ENCODE results near the gene NKTR.

The NKTR gene

DNA sequence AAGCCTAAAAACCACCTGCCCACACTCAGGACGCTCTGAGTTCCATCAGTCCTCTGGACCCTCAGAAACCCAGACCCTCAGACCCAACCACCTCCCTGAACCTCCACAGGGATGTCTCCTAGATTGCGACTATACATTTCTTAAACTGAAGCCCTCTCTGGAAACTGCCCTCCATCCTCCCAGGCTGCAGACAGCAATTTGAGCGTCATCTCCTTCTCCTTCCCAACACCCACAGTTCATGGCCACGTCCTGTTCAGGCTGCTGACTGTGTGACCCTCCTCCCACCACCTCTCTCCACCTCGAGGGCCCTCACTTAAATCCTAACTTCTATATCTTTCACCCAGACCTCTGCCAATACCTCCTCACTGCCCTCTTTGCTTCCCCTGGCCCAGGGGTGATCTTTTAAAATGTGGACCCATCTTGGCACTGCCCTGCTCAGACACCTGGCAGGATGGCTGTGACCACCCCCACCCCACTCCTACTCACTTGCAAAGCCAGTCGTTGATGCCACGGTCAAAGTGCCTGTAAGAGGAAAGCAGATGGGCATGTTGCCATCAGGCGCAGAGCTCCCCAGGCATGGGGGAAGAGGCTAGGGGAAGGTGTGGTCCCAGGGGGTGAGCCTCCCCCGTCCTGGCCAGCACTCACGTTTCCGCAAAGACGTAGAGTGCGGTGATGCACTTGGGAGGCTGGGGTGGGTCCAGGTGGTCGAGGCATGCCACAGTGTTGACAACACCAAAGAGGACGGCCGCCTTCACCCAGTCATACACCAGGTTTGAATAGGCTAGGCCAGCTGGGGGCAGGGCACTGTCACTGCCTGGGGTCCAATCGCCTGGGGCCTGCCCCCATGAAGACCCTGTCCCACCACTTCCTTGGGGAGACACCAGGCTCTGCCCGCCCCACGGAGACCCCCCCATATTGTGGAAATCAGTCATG, 96.1 kb downstream of the NKTR start:
- no peak for TF ChIP-seq NFIC (IDR thresholded peaks at IDR 0.05)
- no peak for TF ChIP-seq TCF12 (IDR thresholded peaks at IDR 0.05; ENCODE audit: low read depth)
- TF ChIP-seq, protein P1, sequence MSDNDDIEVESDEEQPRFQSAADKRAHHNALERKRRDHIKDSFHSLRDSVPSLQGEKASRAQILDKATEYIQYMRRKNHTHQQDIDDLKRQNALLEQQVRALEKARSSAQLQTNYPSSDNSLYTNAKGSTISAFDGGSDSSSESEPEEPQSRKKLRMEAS (IDR thresholded peaks at IDR 0.05), result no peak
- no peak for TF ChIP-seq EP300 (IDR thresholded peaks at IDR 0.05; ENCODE audit: borderline replicate concordance)
- TF ChIP-seq EGR1 (IDR thresholded peaks at IDR 0.05), result no peak
- TF ChIP-seq, protein P2, sequence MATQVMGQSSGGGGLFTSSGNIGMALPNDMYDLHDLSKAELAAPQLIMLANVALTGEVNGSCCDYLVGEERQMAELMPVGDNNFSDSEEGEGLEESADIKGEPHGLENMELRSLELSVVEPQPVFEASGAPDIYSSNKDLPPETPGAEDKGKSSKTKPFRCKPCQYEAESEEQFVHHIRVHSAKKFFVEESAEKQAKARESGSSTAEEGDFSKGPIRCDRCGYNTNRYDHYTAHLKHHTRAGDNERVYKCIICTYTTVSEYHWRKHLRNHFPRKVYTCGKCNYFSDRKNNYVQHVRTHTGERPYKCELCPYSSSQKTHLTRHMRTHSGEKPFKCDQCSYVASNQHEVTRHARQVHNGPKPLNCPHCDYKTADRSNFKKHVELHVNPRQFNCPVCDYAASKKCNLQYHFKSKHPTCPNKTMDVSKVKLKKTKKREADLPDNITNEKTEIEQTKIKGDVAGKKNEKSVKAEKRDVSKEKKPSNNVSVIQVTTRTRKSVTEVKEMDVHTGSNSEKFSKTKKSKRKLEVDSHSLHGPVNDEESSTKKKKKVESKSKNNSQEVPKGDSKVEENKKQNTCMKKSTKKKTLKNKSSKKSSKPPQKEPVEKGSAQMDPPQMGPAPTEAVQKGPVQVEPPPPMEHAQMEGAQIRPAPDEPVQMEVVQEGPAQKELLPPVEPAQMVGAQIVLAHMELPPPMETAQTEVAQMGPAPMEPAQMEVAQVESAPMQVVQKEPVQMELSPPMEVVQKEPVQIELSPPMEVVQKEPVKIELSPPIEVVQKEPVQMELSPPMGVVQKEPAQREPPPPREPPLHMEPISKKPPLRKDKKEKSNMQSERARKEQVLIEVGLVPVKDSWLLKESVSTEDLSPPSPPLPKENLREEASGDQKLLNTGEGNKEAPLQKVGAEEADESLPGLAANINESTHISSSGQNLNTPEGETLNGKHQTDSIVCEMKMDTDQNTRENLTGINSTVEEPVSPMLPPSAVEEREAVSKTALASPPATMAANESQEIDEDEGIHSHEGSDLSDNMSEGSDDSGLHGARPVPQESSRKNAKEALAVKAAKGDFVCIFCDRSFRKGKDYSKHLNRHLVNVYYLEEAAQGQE (IDR thresholded peaks at IDR 0.05; ENCODE audit: low read depth), result no peak
- no peak for TF ChIP-seq ZBTB7A (IDR thresholded peaks at IDR 0.05; ENCODE audit: low read depth)
- TF ChIP-seq USF1 (IDR thresholded peaks at IDR 0.05), result no peak
- TF ChIP-seq RAD21 (IDR thresholded peaks at IDR 0.05; ENCODE audit: low read depth), result no peak
- no peak for TF ChIP-seq FOXM1 (IDR thresholded peaks at IDR 0.05; ENCODE audit: borderline replicate concordance, low read depth)

DNA sequence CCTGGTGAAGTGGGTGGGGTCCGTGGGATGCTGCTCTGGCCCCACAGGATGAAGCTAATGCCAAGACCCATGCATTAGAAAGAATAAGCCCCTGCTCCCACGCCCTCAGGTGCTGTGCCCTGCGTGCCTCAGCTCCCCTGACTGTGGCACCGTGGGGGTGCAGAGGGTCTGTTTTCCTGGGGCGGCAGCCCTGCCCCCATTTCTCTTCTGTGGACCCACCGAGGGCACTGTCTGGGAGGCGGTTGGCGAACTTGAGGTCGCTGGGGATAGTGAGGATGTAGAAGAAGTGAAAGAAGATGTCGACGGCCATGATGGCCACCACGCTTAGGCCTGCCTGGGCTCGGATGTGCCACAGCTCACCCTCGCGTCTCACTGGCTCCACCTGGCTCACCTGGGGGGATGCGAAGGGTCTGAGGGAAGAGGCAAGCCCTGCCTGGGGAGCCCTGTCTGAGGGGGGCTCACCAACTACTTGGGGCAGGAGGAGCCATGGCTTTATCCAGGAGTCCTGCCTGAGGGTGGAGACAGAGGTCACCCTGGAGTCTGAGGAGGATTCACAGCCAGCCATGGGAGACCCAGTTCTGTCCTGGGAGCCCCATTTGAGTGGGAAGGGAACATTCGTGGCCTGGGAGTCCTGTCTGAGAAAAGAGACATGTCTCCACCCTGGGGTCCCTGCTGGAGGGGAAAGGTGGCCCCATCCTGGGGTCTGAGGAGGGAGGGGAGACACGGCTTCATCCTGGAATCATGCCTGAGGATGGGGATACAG, 97.0 kb downstream of the NKTR start:
- TF ChIP-seq TAF1 (IDR thresholded peaks at IDR 0.05; ENCODE audit: low read depth), result no peak
- TF ChIP-seq, protein P1 (IDR thresholded peaks at IDR 0.05), result no peak
